ENCODE data around the gene VANGL2. TPM values are rescaled to one million over a fixed set of nuclear protein-coding genes. Genes with fewer than 3 reads are reported as not detected.

The VANGL2 gene
- total and polyA plus RNA-seq, 7 donors: 0.18 to 0.94 (median 0.44) TPM

DNA sequence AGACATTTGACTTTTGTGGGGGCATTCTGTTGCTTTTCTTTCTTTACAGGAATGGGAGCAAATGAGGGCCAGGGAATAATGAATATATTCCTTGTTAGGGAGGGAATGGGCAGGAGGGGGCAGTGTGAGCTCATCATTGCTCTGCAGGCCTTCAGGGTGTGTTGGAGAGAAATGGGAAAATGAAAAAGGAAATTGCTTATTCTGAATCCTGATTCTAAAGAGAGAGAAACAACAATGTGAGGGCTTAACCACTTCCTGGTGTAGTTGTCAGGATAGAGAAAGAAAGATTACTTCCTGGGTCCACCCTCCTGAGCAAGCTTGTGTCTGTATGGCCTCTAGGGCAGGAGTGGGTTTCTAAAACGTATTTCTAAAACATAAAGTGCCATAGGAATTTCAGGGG, 28.3 kb downstream of the VANGL2 start:
- no peak overlapping the region for H3K27ac ChIP-seq
- no peaks in the 10 kb centered on the region for H3K36me3 ChIP-seq (ENCODE audit: insufficient read depth in 1 of 2, low read depth in 1 of 2)
- TF ChIP-seq CTCF (IDR thresholded peaks at IDR 0.05): peak; percentile 41
- WGBS, 3 donors: 77 to 86% (median 82%) methylated on average over 1 of the region's 1 CpG
- H3K4me3 ChIP-seq: no peak overlapping the region
- DNase-seq (no peak), ATAC-seq (no peak)
- H3K4me1 ChIP-seq: no peaks in the 10 kb centered on the region
- no peaks in the 10 kb centered on the region for H3K9me3 ChIP-seq
- intact Hi-C loops (cut with DNase I): loop anchor here (2.0 to 10.0 kb wide), 2 partner anchors 176 to 178 kb away; no protein-coding TSS in a partner anchor
- H3K27me3 ChIP-seq (ENCODE audit: insufficient read depth in 3 of 3, low read length in 2 of 3): no peaks in the 10 kb centered on the region

DNA sequence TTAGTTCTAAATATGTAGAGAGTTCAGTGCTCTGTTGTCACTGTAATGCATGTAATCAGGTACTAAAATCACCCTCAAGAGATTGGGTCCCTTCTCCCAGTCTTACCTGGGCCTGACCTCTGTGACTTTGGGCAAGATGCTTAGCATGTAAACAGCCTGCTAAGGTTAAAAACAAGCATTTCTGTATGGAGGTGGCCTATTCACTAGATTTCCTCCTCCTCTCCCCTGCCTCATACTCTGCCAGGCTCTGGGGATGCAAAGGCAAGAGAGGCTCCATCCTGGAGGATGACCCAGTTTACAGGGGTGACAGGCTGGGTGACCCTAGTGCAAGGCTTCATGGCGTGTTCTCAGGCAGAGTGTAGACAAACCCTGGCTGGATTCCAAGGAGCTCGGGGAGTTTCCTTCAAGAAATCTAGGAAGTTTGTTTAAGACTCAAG, 28.8 kb downstream of the VANGL2 start:
- WGBS, 3 donors: 42 to 58% (median 53%) methylated on average over 2 of the region's 2 CpGs
- Histone ChIP-seq H3K27ac (no peak overlapping the region), H3K9me3 (no peaks in the 10 kb centered on the region), H3K27me3 (ENCODE audit: insufficient read depth in 3 of 3, low read length in 2 of 3) (no peaks in the 10 kb centered on the region), H3K36me3 (ENCODE audit: insufficient read depth in 1 of 2, low read depth in 1 of 2) (no peaks in the 10 kb centered on the region), H3K4me1 (no peaks in the 10 kb centered on the region), H3K4me3 (no peak overlapping the region)
- DNase-seq (no peak), ATAC-seq (no peak)
- no peak for TF ChIP-seq CTCF (IDR thresholded peaks at IDR 0.05)
- intact Hi-C loops (cut with DNase I): loop anchor here (2.0 to 10.0 kb wide), 2 partner anchors 176 to 178 kb away; no protein-coding TSS in a partner anchor

GRCh38 chr1:160429702-160430535, 29.6 kb downstream of the VANGL2 start:
- H3K9me3 ChIP-seq: no peaks in the 10 kb centered on the region
- H3K27me3 ChIP-seq (ENCODE audit: insufficient read depth in 3 of 3, low read length in 2 of 3): no peaks in the 10 kb centered on the region
- no peak for DNase-seq
- intact Hi-C loops (cut with DNase I): loop anchor here (2.0 to 10.0 kb wide), 2 partner anchors 175 to 177 kb away; no protein-coding TSS in a partner anchor
- TF ChIP-seq CTCF (IDR thresholded peaks at IDR 0.05): no peak
- H3K36me3 ChIP-seq (ENCODE audit: insufficient read depth in 1 of 2, low read depth in 1 of 2): no peaks in the 10 kb centered on the region
- ATAC-seq: no peak
- no peak overlapping the region for H3K4me3 ChIP-seq
- no peaks in the 10 kb centered on the region for H3K4me1 ChIP-seq
- WGBS, 3 donors: 70 to 73% (median 71%) methylated on average over 2 of the region's 2 CpGs
- no peak overlapping the region for H3K27ac ChIP-seq

DNA sequence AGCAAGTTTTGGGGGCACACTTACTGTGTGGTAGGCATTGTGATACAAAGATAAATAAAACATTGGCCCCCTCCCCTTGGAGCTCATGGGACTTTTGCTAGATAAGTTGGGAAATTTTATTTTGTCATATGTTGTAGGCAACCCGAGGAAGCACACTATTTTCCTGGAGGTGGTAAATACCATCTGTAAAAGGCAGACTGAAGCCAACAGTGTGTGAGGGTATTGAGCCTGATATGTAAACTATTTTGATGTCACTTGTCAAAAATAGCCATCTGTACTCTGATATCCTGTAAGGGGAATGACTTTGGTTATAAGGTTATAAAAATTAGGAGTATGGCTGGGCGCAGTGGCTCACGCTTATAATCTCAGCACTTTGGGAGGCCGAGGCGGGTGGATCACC, 30.6 kb downstream of the VANGL2 start:
- no peak overlapping the region for H3K4me3 ChIP-seq
- no peak for TF ChIP-seq CTCF (IDR thresholded peaks at IDR 0.05)
- H3K36me3 ChIP-seq (ENCODE audit: insufficient read depth in 1 of 2, low read depth in 1 of 2): no peaks in the 10 kb centered on the region
- intact Hi-C loops (cut with DNase I): no loop called here
- no peaks in the 10 kb centered on the region for H3K9me3 ChIP-seq
- no peak for ATAC-seq
- no peak overlapping the region for H3K27ac ChIP-seq
- no peaks in the 10 kb centered on the region for H3K4me1 ChIP-seq
- no peaks in the 10 kb centered on the region for H3K27me3 ChIP-seq (ENCODE audit: insufficient read depth in 3 of 3, low read length in 2 of 3)
- 60 to 78% (median 77%) methylated on average over 5 of the region's 5 CpGs for WGBS, 3 donors
- no peak for DNase-seq
